Anterior cingulate cortex (tissue), 58 donors: ENCODE data around the gene COL13A1.

Experiments
- DNase-seq, 58 donors: peaks; one replicate each; lab custom pipeline; 2025; lab: John Stamatoyannopoulos, UW

The COL13A1 gene

GRCh38 chr10:69789164-69789576 lies 12.5 kb upstream of the COL13A1 start:
- DNase-seq, result no peak

GRCh38 chr10:69791812-69792211 lies 9.9 kb upstream of the COL13A1 start:
- DNase-seq, result no peak

- DNase-seq, result peak in 32 of 58 donors; percentile 6 to 79 (median 22)
Measured at GRCh38 chr10:69792341-69792740, 9.4 kb upstream of the COL13A1 start.

GRCh38 chr10:69794673-69795072 lies 7.0 kb upstream of the COL13A1 start:
- DNase-seq, result no peak

DNA sequence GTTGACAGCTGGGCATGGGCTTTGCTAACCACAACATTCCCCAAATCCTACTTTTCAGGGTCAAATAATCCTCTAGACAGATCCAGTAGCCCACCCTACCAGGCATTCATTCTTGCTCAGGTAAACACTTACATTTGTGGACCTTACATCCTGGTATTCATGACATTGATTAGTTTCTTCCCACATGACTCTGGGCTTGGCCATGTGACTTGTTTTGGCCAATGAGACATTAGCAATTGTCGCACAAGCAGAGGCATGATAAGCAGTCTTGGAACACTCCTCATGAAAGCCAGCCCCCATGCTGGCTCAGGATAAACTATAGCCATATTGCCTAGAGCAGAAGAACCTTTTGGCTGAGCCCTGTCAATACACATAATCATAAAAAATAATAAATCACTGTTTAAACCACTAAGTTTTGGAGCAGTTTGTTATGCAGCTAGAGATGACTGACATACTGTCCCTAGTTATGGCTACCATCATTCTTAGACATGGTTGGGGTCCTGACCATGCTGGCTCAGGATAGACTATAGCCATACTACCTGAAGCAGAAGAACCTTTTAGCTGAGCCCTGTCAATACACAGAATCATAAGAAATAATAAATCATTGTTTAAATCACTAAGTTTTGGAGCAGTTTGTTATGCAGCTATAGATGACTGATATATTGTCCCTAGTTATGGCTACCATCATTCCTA lies 6.3 kb upstream of the COL13A1 start:
- no peak for DNase-seq

GRCh38 chr10:69797959-69798358 lies 3.7 kb upstream of the COL13A1 start:
- no peak for DNase-seq

- peak in 3 of 58 donors; percentile 4 to 20 (median 4) for DNase-seq
Measured at GRCh38 chr10:69800109-69800508, 1.6 kb upstream of the COL13A1 start.

- DNase-seq, result no peak
Measured at GRCh38 chr10:69800665-69801064, 1.0 kb upstream of the COL13A1 start.

- DNase-seq, result peak in 1 of 58 donors; percentile 3
Measured at GRCh38 chr10:69801094-69801433, 642 bp upstream of the COL13A1 start.

GRCh38 chr10:69802424-69803161 lies 887 bp downstream of the COL13A1 start:
- DNase-seq, result peak in 1 of 58 donors; percentile 28

DNA sequence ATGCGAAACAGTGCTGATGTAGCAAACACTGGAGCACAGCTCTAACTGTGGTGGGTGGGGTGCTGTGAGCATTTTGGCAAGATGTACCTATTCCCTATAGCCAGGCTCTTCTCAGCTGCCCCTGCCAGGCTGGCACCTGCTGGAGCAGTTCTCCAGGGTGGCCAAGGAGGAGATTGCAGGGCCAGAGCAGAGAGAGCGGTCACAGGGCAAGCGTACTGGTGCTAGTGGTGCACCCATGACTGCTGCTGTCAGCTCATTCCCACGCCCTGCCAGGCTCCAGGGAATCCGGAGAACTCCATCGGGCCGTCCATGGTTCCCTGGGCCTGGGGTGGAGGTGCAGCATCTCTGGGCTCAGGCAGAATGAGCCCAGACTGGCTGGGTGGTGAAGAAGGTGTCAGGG lies 2.1 kb downstream of the COL13A1 start:
- no peak for DNase-seq

DNA sequence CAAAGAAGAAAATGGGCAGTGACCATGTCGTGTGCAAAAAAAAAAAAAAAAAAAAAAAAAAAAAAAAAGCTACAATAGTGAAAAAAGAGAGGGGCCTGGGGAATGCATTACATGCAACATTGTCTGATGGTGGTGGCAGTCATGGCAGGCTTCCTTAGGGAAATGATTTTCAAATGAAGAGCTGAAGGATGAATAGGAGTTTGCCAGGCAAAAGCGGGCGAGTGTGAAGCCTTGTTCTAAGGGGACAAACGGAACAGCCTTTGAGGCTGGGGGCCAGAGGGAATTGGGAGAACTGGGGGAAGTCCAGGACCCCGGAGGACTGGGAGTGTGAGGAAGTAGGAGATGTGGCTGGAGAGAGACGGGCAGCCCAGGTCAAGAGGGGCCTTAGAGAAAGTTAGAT lies 3.1 kb downstream of the COL13A1 start:
- DNase-seq, result no peak

DNA sequence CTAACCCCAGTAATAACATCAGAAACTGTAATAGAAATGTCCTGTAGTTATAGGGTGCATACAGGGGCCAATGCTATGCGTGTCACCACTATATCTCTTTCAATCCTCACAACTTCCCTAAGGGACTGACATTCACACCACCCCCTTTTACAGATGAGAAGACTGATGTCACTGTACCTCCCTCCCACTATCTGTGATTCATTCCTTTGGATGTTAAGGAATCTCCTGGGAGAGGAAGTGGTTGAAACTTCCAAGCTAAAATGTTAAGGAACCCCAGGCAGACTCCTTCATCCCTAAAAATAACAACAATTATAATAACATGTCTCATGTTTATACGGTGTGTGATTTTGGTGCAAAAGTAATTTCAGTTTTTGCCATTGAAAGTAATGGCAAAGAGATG lies 5.4 kb downstream of the COL13A1 start:
- no peak for DNase-seq

- no peak for DNase-seq
Measured at GRCh38 chr10:69807696-69808095, 6.0 kb downstream of the COL13A1 start.

GRCh38 chr10:69809318-69809717 lies 7.6 kb downstream of the COL13A1 start:
- DNase-seq, result no peak

DNA sequence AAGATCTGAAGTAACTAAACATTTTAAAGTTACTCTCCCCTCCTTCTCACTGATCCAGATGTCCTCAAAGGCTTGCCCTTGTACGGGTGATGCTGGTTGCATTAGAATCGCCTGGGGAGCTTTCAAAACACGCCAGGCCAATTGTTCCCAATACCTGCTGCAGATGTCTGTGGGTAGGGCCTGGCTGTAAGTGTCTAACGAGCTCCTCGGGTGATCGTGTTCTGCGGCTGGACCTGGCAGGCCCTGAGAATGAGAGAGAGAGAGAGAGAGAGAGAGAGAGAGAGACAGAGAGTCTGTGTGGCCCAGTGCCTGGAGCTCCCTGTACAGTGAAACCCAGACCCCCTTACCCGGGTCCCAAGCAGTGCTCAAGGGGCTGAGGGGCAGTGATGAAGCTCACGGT lies 8.4 kb downstream of the COL13A1 start:
- no peak for DNase-seq

DNA sequence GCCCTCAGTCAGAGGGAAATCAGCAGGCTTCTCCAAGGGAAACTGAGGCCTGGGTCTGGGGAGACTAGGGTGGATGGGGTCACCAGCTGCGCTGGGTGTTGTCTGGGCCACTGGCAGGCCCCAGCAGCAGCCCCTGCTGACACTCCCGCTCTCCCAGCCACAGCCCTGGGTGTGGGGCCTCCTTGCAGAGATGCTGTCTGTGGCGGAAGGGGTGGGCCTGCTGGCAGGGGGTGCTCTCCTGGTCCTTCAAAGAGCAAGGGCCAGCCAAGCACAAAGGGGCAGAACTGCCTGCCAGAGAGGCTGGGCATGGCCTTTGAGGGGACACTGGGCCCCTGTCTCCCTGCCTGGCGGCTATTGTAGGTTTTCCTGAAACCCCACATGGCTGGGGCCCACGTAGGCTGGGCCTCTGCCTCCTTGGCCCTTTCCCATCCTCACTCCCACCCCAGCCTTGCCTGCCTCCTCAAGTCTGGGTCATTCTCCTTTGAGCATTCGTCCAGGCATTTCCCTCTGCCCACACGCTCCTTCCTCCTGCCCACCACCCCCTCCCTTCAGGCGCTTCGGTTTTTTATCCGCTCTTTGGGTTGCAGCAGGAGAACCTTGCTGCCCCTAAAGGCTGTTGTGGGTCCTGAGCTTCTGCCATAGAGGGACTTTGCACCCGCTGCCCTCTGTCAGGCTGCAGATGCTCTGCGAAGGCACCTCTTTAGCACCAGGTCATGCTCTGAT lies 9.1 kb downstream of the COL13A1 start:
- no peak for DNase-seq

DNA sequence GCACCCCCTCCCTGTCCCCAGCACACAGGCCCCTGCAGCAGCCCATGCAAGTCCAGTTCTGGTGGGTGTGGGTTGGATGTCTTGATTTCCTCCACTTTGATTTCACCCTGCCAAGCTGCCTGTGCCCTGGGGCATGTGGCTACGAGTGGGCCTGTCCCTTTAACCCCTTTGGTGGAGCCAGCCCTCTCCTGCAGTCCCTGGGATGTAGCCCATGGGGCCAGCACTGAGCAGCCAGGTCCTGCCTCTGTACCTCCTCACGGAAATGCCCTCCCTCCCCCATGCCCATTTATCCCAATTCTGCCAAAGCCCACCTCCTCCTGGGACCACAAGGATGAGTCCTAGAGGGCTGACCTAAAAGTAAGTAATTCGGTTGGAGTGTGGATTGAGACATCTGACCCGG lies 11.9 kb downstream of the COL13A1 start:
- DNase-seq, result no peak

DNA sequence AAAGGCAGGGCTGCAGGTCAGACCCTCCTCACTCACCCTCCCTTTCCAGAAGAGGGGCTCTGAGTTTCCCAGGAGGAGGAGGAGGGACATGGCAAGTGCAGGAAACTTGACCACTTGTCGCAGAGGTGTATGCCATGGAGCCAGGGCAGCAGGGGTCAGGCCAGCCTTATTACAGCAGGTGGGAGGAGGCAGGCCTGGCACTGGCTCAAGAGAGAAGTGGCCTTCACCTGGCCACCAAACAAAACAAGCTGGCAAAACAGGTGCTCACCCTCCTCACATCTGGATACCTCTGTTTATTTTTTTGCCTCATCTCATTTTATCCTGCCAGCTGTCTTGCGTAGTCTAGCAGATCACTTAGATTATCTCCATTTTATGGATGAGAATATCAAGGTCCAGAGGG lies 12.5 kb downstream of the COL13A1 start:
- no peak for DNase-seq

GRCh38 chr10:69815104-69815503 lies 13.4 kb downstream of the COL13A1 start:
- no peak for DNase-seq

DNA sequence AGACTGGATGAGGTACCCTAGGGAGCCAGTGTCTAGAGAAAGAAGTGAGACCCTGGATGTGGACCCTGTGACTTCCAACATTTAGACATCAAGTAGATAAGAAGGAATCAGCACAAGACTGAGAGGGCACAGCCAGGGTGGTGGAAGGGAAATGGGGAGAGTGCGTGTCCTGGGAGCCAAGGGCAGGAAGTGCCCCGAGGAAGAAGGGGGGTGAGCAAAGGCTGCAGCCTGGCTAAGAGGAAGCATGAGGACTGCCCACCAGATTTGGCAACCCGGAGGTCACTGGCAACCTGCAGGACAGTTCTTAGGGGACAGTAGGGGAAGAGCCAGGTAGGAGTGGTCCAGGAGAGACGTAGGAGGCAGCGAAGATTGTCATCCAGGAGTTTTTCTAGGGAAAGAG lies 14.8 kb downstream of the COL13A1 start:
- DNase-seq, result no peak
